HL-60/S4 treated with phorbol 12-myristate 13-acetate at 8.2 ng/mL for 4 days and 3 days (cell line): ENCODE measurements around the gene GOLT1A.

Experiments
- in situ Hi-C: fragments of 300-500 bp; cut with MboI; formaldehyde crosslinking; loops from 2 replicates; pipeline ENCODE4 v1.15.0; 2022; ENCODE audit warnings: low sequenced_read_pairs

Gene GOLT1A, protein sequence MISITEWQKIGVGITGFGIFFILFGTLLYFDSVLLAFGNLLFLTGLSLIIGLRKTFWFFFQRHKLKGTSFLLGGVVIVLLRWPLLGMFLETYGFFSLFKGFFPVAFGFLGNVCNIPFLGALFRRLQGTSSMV

DNA sequence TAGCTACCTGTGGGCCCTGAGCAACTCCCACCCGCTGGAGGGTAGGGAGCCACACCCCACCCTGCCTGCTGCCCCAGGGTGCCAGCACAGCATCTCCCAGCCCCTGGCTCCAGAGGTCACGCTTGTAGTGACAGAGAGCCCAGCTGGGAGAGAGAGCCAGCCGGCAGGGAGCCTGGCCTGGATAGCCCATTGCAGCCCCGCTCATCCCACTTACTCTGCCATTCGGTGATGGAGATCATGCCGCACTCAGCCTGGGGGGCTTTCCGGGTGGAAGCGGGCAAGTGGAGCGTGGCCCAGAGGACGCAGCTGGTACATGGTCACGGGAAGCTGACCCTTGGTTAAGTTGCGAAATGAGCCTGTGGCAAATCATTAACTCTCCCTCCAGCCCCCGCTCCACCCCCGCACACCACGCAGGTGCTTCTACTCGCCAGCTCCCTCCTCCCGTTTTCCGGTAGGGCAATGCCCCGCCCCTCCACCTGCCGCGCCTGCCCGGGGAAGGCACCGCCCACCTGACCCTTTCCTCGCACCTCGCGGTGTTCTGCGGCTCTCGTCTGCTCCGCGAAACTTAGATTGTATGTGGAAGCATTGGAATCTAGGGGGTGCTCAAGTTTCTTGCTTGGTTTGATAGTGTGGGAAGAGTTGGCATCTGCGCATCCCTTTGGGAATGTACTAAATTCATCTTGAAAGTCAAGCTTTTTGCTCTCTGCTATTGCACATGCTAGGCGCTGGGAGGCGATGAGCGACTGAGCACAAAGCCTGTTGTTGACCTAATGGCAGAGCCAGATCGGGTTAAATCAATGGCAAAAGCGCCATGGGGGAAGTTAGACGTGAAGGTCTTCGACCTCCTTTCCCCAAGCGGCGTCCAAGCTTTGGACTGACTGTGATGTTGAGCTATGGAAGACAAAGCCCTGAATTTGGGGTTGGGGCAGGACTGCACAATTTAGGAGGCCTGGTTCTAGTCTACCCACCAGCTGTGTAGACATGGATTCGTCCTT, at the start of gene GOLT1A:
Gene GOLT1A (minus strand): TSS at position 321 of the 995 bp plus-strand sequence. CDS start 82 bp downstream, at position 239.
- in situ Hi-C loops = no loop called here

DNA sequence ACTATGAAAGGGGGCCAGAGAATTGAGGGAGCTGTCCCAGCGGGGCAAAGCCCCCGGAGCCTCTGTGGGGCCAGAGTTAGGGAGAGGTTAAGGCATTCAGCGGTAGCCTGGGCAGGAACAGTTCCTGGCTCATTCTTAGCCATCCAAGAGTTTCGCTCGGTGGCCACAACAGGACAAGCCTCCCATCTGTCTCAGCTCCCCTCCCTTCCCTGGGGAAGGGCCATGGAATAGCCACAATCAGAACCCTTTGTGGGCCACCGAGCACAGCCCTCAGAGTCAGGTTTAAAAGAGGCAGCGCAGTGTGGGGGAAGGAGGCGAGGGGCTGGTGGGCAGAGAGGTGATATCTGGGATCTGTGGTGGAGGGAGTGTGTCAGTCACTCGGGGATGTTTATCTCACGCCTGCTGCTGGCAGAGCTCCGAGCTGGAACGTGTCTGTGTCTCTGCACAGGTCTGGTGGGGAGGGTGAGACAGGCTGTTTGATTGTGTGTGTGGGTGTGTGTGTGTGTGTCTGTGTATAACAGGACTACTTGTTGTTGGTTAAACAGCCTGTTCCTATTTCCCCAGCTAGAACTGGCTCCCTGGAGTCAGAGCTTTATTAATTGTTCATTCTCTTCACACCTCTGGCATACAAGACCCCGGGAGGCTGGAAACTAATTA, 49.6 kb upstream of the GOLT1A start:
- in situ Hi-C loops = loop anchor here (25.0 kb wide), 1 partner anchor 1526 kb away; no protein-coding TSS in a partner anchor

DNA sequence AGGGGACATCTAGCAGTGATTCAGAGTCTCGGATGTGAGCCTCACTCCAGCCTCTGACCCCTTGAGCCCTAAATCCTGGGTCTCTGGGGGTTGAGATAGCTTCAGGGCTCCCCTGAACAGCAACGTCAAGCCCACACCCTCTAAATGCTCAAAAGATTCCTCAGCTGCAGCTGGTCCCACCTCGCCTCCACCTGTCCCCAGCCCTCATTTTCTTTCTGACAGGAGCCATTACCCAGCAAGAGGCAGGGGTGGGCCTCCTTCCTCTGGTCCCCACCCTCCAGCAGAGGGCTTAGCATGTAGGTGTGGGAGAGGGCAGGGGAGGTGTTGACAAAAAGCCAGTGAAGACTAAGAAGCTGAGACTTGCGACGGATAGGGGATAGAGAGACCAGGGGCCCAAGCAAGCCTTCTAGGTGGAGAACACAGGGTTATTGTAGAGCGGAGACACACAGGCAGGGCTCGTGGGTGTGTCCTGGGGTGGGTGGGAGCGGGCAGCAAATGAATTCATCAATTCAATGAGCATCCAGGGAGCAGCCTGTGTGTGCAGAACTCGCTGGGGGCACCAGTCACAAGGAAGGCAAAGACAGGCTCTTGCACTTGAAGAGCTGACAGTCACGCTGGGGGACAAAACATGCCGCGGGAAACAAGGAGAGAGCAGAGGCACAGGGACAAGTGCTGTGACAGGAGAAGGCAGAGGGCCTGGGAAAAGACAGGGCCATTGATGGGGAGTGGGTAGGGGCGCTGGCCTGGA, 48.9 kb upstream of the GOLT1A start:
- in situ Hi-C loops = loop anchor here (25.0 kb wide), 1 partner anchor 1525 kb away; no protein-coding TSS in a partner anchor

DNA sequence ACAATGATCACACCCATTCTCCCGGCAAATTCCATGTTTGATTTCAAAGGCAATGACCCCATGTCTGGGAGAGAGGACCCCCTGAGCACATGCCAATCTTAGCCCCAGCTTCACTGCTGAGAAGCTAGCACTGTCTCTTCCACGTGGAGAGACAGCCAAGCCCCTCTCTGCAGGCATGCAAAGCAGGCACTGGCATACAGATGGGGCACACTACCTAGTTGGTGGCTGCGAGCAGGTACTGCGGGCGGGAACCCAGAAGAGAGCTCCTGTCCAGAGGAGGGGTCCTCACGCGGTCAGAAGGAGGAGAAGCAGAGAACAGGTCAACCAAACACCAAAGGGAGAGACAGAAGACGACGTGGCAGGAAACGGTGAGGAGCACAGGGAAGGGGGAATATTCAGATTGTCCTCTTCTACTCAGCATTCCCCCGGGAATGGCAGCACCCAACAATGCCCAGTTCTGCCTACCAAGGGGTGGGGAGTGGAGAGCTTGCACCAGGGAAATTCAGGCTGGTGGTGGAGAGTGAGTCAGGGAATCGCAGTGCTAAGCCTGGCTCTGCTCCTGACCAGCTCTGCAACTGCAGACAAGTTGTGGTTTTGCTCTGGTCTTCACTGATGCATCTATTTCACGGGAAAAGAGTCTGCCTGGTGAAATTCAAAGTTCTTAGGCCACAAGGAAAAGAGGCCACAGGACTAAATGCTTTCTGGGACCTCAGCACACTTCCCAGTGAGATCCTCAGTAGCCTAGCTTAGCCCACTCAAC, 48.1 kb upstream of the GOLT1A start:
- in situ Hi-C loops = loop anchor here (25.0 kb wide), 1 partner anchor 1525 kb away; no protein-coding TSS in a partner anchor

DNA sequence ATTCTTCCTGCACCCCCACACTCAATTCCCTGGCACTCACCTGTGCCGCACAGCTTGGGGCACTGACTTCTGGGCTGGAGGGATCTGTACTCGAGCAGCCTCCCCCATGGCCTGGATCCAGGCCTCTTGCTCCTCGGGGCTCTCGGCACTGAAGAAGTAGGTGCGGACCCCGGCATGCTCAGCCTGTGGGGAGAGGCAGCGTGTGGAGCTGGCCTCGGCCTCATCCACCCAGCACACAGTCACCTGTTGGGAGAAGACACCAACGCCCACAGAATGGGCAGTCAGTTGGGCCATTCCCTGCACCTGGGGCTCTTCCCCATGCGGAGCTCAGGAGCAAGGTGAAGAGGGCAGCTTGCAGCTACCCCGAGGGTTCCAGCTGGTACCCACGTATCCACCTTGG, 47.5 kb upstream of the GOLT1A start:
- in situ Hi-C loops = loop anchor here (25.0 kb wide), 1 partner anchor 1524 kb away; no protein-coding TSS in a partner anchor

DNA sequence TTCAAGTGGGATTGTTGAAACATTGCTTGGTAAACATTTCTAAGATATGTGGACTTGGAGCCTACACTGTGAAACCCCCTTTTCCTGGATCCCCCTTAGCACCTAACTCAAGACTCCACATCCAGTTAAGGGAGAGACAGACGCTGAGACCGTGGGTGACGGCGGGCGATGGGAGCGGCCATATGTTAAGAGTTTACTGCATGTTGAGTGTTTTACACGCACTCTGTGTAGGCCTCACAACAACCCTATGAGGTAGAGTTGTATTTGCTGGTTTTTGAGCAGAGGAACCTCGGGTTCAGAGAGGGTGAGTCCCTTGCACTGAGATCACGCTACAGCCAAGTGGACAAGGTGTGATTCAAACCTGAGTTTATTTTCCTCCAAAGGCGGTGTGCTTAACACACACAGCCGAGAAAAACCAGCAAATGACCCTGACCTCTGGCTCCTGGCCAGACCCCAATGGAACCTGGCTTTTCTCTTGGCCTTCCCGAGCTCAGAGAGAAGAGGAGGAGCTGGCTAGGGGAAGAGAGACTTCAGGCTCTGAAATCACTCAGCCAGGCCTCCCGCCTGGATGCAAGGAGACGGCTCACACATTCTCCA, 46.9 kb upstream of the GOLT1A start:
- in situ Hi-C loops = loop anchor here (25.0 kb wide), 1 partner anchor 1523 kb away; no protein-coding TSS in a partner anchor

DNA sequence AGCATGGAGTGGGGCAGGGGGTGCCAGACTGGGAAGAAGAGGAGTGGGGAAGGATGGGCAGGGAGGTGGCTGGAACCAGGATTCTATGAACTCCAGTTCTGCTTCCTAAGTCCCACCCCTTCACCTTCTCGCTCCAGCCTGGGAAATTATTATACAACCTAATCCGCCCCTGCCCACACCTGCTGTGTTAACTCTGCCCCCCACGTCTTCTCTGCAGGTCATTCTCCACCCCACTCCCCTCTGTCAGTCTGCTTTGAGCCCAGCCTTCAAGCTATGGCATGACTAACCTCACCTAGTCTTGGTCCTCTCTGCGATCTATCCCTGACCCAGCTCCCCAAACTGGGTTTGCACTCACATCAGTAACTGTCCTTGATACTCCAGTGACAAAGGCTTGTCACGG, 46.0 kb upstream of the GOLT1A start:
- in situ Hi-C loops = loop anchor here (25.0 kb wide), 1 partner anchor 1522 kb away; no protein-coding TSS in a partner anchor

DNA sequence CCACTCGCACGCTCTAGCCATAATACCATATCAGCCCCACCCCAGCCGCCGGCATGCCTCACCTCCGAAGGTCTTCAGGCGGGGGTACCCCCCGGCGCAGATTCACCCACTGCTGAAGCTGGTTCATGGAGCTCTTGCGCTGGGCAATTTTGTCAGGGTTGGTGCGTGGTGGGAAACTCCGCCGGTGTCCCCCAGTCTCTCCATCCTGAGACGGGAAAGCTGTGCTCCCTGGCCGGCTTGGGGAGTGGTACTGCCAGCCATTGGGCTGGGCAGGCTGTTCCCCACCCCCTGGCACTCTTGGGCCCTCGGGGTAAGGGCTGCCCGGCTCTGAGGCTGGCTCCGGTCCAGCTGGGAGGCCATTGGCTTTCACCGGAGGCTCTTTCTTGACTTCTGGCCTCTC, 45.4 kb upstream of the GOLT1A start:
- in situ Hi-C loops = loop anchor here (25.0 kb wide), 1 partner anchor 1522 kb away; no protein-coding TSS in a partner anchor

DNA sequence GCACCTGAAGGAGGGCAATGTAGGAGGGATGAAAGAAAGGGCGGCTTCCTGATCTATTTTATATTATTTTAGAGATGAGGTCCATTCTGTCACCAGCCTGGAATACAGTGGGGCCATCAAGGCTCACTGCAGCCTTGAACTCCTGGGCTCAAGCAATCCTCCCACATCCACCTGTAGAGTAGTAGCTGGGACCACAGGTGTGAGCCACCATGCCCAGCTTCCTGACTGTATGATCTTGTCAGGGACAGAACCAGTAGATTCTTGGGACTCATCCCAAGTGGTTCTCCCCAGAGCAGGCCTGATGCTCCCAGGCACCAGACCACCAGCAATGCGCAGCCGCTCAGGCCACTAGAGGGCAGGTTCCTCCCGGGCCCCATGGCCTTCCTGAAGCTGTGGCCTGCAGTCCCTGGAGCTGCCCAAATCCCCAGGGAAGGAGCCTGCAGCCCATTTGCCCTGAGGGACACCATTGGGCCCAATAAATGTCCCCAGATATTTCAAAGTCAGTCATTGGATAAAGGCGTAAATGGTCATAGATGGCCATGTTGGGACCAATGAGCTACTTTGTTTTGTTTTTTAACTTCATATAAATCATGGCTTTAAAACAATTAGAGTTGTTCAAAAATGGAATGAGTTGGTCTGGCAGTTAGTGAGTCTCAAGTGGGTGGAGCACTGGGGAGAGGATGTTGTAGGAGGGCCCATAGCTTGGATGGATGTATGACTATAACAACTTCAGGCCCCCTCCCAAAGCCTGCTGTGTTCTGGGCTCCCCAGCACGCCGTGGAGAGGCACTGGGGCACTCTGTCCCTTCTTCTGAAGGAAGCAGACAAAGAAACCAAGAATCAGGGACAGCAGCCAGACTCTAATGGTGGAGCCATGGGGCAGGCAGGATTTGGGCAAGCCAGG, 44.7 kb upstream of the GOLT1A start:
- in situ Hi-C loops = loop anchor here (25.0 kb wide), 1 partner anchor 1521 kb away; no protein-coding TSS in a partner anchor

DNA sequence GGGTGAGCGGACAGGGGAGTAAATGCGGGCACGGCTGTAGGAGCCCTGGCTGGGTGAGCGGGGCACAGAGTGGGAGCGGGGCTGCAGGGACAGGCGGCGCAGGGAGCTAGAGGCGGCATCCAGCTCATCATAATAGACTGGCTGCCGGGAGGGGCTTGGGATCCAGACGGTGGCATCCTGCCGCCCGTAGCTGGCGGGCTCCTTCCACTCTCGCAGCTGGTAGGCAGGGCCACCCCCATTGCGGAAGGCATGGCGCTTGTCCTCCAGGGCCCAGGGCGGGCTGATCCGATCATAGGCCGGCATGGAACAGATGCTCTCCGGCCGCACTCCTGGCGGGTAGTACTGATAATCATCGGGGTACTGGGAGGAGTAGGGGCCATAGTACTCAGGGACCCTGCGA, 43.7 kb upstream of the GOLT1A start:
- in situ Hi-C loops = loop anchor here (25.0 kb wide), 1 partner anchor 1520 kb away; no protein-coding TSS in a partner anchor

DNA sequence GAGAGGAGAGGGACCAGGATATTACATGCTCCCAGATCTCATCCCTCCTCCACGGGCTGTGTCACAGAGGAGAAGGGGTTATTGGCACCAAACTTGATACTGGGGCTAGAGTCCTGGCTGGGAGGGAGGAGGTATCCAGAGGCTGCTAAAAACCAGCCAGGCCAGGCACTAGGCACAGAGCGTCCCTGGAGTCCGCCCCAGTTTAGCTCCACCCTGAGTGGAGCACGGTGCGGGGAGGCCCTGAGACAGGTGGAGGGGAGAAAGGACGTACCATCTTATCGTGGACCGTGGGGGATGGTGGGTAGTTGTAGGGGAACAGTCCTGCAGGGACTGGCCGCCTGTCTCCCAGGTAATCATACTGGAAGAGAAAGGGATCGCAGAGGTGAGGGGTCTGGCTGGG, 42.7 kb upstream of the GOLT1A start:
- in situ Hi-C loops = loop anchor here (25.0 kb wide), 1 partner anchor 1519 kb away; no protein-coding TSS in a partner anchor

DNA sequence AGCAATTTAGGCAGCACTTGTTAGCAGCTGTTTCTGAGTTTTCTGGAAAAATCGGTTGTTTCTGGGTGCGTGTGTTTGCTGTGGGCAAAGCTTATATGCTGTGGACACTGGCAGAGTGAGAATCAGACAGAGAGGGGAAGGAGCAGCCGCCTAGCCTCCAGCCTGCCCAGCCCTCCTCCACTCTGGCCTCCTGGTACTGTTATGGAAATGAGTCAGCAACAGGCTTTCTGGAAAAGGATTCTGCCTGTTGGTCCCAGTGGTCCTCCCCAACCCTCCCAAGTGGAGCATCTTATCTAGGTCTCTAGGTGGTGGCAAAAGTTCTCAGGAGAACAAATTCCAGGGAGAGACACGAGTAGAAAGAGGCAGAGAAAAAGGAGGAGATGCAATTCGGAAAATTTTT, 42.2 kb upstream of the GOLT1A start:
- in situ Hi-C loops = loop anchor here (25.0 kb wide), 1 partner anchor 1519 kb away; no protein-coding TSS in a partner anchor

DNA sequence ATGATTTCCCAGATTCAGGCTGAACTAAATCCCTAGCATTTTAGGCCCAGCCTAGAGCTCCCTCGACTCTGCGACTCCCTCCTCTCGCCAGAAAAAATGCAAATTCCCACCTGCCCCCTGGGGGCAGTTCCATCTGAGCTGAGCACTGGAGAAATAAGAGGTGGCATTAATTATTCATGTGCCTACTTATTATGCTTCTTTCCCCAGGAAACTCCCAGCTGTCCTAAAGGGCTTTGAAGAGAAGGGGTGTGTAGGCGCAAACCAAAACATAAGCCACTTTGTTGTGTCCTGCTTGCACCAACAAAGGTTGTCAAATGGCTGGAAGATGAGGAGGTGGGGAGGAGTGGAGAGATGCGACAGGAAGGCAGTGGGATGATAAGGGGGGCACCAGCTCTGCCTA, 41.4 kb upstream of the GOLT1A start:
- in situ Hi-C loops = loop anchor here (25.0 kb wide), 1 partner anchor 1518 kb away; no protein-coding TSS in a partner anchor

DNA sequence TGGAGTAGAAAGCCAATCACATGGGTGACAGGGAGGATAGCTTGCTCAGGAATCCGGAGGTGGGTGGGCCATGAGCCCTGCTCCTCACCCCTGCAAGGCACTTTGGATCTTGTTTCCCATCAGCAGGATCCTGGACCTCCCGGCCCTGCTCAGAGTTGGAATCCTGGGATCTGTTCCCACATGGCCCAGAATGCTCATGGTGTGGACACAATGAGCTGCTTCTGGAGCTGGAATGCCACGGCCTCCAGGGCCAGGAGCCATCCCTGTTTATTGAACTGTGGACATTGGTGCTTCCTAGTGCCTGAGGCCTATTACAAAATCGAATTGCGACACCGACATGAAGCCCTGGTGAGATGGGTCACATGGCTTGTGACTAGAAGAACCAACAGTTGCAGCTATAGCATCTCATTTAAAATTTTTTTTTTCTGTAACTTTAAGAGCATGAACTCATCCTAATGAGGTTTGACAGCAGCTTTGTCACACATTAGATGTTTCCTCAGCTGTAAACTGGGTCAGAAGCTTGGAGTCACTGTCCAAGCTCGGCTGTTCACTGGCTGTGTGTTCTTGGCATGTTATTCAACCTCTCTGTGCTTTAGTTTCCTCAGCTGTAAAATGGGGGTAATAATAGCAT, 40.4 kb upstream of the GOLT1A start:
- in situ Hi-C loops = loop anchor here (25.0 kb wide), 1 partner anchor 1517 kb away; no protein-coding TSS in a partner anchor

DNA sequence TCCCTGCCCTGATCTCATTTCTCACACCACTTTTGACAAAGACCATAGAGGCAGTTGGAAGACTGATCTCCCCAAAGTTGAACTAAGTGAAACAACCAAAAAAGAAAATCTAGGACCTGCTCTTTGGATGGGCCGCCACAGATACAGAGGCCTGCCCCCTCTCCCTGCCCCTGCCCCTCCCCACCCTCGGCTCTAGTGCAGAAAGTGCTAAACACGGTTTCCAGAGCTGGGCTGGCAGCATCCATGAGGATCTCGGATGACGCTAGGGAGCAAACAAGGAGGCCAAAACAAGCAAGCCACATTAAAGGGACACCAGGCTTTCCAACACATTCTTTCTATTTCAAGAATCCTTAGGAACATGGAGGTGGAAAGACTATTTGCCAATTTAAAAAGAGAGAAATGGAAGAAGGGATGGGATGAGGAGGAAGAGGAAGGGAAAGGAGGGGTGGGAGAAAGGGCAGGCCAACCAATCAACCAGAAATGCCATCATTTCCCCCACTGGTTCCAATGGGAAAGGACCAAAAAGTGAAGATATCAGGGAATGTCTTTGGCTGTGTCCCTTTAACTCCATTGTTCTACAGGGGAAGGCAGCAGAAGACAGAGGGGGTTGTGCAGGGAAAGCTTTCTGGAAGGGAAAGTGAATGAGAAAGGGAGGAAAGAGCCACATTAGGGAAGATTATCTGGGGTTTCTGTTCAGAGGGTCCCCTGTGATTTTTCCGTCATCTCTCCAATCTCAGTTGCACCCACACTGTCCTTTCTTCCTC, 38.3 kb upstream of the GOLT1A start:
- in situ Hi-C loops = loop anchor here (25.0 kb wide), 1 partner anchor 1515 kb away; no protein-coding TSS in a partner anchor

DNA sequence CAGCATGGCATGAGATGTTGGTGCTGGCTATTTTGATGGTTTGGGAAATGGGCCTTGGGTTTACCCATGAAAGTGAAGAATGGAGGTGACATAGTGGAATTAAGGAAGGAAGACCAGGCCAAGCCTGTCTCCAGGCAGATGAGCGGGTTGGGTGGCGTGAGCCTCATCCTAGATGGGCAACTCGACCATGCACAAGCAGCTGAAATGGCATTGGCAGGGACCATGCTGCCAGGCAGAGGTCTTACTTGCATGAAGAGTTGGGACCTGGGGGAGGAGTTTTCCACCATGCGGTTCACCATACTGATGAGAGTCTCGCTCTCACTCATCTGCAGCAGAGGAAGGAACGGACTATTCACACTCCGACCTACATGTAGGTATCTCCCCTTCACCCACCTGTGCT, 37.5 kb upstream of the GOLT1A start:
- in situ Hi-C loops = loop anchor here (25.0 kb wide), 1 partner anchor 1514 kb away; no protein-coding TSS in a partner anchor
